HEK293T (cell line): ENCODE data around the gene TLK2.
"Not testable (repeated sequence)": the region's sequence is repeated elsewhere in the genome, so short reads cannot be mapped to it uniquely, and the experiment has no call there.

Experiments used
- CTCF ChIA-PET: fragments of 350-600 bp; formaldehyde crosslinking; extraction: SDS; loops from one replicate; lab custom pipeline; 2021; ENCODE audit warnings: antibody characterized with exemption, inconsistent platforms; lab: Yijun Ruan, JAX
- POLR2A ChIA-PET: fragments of 350-600 bp; formaldehyde crosslinking; extraction: SDS; loops from one replicate; lab custom pipeline; 2020; ENCODE audit warnings: antibody characterized with exemption, inconsistent platforms; lab: Yijun Ruan, JAX
- DNase-seq: peaks from one replicate; pipeline ENCODE4 v3.0.0; 2012; ENCODE audit warnings: mixed read lengths; ENCODE audit errors: extremely low spot score
- ARNT ChIP-seq: fragments of 450-650 bp; IDR thresholded peaks from 2 replicates; pipeline ENCODE4 v1.6.1; 2017; ENCODE audit warnings: mild to moderate bottlenecking
- BHLHE40 ChIP-seq: fragments of 450-650 bp; IDR thresholded peaks from 2 replicates; pipeline ENCODE4 v1.6.1; 2016; ENCODE audit warnings: mild to moderate bottlenecking, moderate library complexity, borderline replicate concordance
- CTBP1 ChIP-seq: fragments of 450-650 bp; IDR thresholded peaks from 2 replicates; pipeline ENCODE4 v1.6.1; 2016; ENCODE audit warnings: borderline replicate concordance
- ELF4 ChIP-seq: fragments of 450-650 bp; IDR thresholded peaks from 2 replicates; pipeline ENCODE4 v1.6.1; 2017; ENCODE audit warnings: antibody characterized with exemption
- FOXA1 ChIP-seq: fragments of 450-650 bp; IDR thresholded peaks from 2 replicates; pipeline ENCODE4 v1.6.1; 2016; ENCODE audit warnings: mild to moderate bottlenecking
- FOXK2 ChIP-seq: fragments of 450-650 bp; IDR thresholded peaks from 2 replicates; pipeline ENCODE4 v1.6.1; 2016; ENCODE audit warnings: mild to moderate bottlenecking
- FOXM1 ChIP-seq: fragments of 450-650 bp; IDR thresholded peaks from 2 replicates; pipeline ENCODE4 v1.6.1; 2017; ENCODE audit warnings: mild to moderate bottlenecking, borderline replicate concordance
- HDGF ChIP-seq: fragments of 450-650 bp; IDR thresholded peaks from 2 replicates; pipeline ENCODE4 v1.6.1; 2017; ENCODE audit warnings: antibody characterized with exemption, borderline replicate concordance
- L3MBTL2 ChIP-seq: fragments of 450-650 bp; conservative IDR thresholded peaks from 2 replicates; pipeline ENCODE4 v1.6.1; 2016; ENCODE audit warnings: mild to moderate bottlenecking
- LEF1 ChIP-seq: fragments of 450-650 bp; IDR thresholded peaks from 2 replicates; pipeline ENCODE4 v1.6.1; 2017; ENCODE audit warnings: mild to moderate bottlenecking, borderline replicate concordance
- NFRKB ChIP-seq: fragments of 450-650 bp; IDR thresholded peaks from 2 replicates; pipeline ENCODE4 v1.6.1; 2016; ENCODE audit warnings: mild to moderate bottlenecking, moderate library complexity
- PKNOX1 ChIP-seq: fragments of 450-650 bp; IDR thresholded peaks from 2 replicates; pipeline ENCODE4 v1.6.1; 2016
- SP1 ChIP-seq: fragments of 450-650 bp; IDR thresholded peaks from 2 replicates; pipeline ENCODE4 v1.6.1; 2017
- SUZ12 ChIP-seq: fragments of 450-650 bp; IDR thresholded peaks from 2 replicates; pipeline ENCODE4 v1.6.1; 2016; ENCODE audit warnings: mild to moderate bottlenecking
- TARDBP ChIP-seq: fragments of 450-650 bp; IDR thresholded peaks from 2 replicates; pipeline ENCODE4 v1.6.1; 2016
- ZNF384 ChIP-seq: fragments of 450-650 bp; IDR thresholded peaks from 2 replicates; pipeline ENCODE4 v1.6.1; 2016

The TLK2 gene

GRCh38 chr17:62599964-62600657, 121.5 kb downstream of the TLK2 start:
- POLR2A ChIA-PET: interaction anchor here (0.8 kb wide), 1 partner anchor 10 kb away, joined by 3 read pairs; no protein-coding TSS in a partner anchor
- TF ChIP-seq ELF4: no peak
- no peak for TF ChIP-seq SUZ12
- no peak for TF ChIP-seq NFRKB
- no peak for TF ChIP-seq L3MBTL2
- TF ChIP-seq FOXA1: no peak
- TF ChIP-seq CTBP1: no peak
- no peak for TF ChIP-seq BHLHE40
- TF ChIP-seq SP1: no peak
- no peak for TF ChIP-seq FOXK2
- no peak for TF ChIP-seq PKNOX1
- no peak for TF ChIP-seq FOXM1
- no peak for TF ChIP-seq LEF1
- TF ChIP-seq TARDBP: no peak
- no peak for TF ChIP-seq ARNT
- no peak for TF ChIP-seq HDGF
- no peak for DNase-seq
- CTCF ChIA-PET: no interaction called here

- CTCF ChIA-PET: no interaction called here
Measured at GRCh38 chr17:62600805-62601204, 122.2 kb downstream of the TLK2 start.

GRCh38 chr17:62601471-62601870, 122.8 kb downstream of the TLK2 start:
- POLR2A ChIA-PET: no interaction called here
- CTCF ChIA-PET: no interaction called here
- TF ChIP-seq NFRKB: no peak
- TF ChIP-seq FOXM1: no peak
- TF ChIP-seq ZNF384: no peak
- TF ChIP-seq HDGF: no peak
- no peak for TF ChIP-seq LEF1
- no peak for TF ChIP-seq CTBP1
- TF ChIP-seq ELF4: no peak
- TF ChIP-seq L3MBTL2: no peak
- no peak for TF ChIP-seq BHLHE40
- no peak for TF ChIP-seq TARDBP
- no peak for TF ChIP-seq SP1
- TF ChIP-seq ARNT: no peak
- no peak for TF ChIP-seq FOXA1
- TF ChIP-seq FOXK2: no peak
- no peak for TF ChIP-seq PKNOX1
- no peak for TF ChIP-seq SUZ12
- no peak for DNase-seq

More at GRCh38 chr17:62600805-62601204, 122.2 kb downstream of the TLK2 start:
- POLR2A ChIA-PET: no interaction called here
- no peak for DNase-seq
- TF ChIP-seq FOXM1: no peak
- no peak for TF ChIP-seq LEF1
- no peak for TF ChIP-seq L3MBTL2
- no peak for TF ChIP-seq HDGF
- TF ChIP-seq CTBP1: no peak

GRCh38 chr17:62603783-62604182, 125.2 kb downstream of the TLK2 start:
- POLR2A ChIA-PET, DNase-seq: not testable (repeated sequence)
- CTCF ChIA-PET: interaction anchor here (0.9 kb wide), 1 partner anchor 25 kb away, joined by 3 read pairs; no protein-coding TSS in a partner anchor

- POLR2A ChIA-PET: no interaction called here
- DNase-seq: no peak
- TF ChIP-seq FOXK2 (no peak), PKNOX1 (no peak), TARDBP (no peak), ARNT (no peak), ELF4 (no peak), LEF1 (no peak), L3MBTL2 (no peak), HDGF (no peak), FOXM1 (no peak), SP1 (no peak), BHLHE40 (no peak)
- CTCF ChIA-PET: no interaction called here
Measured at GRCh38 chr17:62605588-62605987, 127.0 kb downstream of the TLK2 start.

- CTCF ChIA-PET: interaction anchor here (1.6 kb wide), 1 partner anchor 58 kb away, joined by 5 read pairs; no protein-coding TSS in a partner anchor
- DNase-seq: no peak
- POLR2A ChIA-PET: interaction anchor here (1.0 kb wide), 1 partner anchor 189 kb away, joined by 3 read pairs; no protein-coding TSS in a partner anchor
- TF ChIP-seq CTBP1 (no peak), FOXK2 (no peak), NFRKB (no peak), FOXM1 (no peak), ARNT (no peak), SP1 (no peak), TARDBP (no peak), SUZ12 (no peak), LEF1 (no peak), ELF4 (no peak), FOXA1 (no peak), BHLHE40 (no peak), L3MBTL2 (no peak), HDGF (no peak), PKNOX1 (no peak), ZNF384 (no peak)
Measured at GRCh38 chr17:62611292-62611691, 132.7 kb downstream of the TLK2 start.
